Lung microvascular endothelial cell (primary cell): Measurements from ENCODE around the gene RAB10. TPM values are rescaled to one million over a fixed set of nuclear protein-coding genes. Genes with fewer than 3 reads are reported as not detected.
"Not testable (repeated sequence)": the region's sequence is repeated elsewhere in the genome, so short reads cannot be mapped to it uniquely, and the experiment has no call there.

Experiments
- DNase-seq, 2 donors: peaks; one replicate each; pipeline versions ENCODE4 v3.0.0 to v3.0.0-alpha.2; 2010; ENCODE audit warnings: low read depth in 2 of 2
- total RNA-seq: library from RNA; depleted of rRNA; stranded (reverse); fragments of >200 nt; gene quantifications from 2 replicates; pipeline ENCODE4 v1.2.1, GENCODE V29; 2014

The RAB10 gene
- total RNA-seq, 1 donor from 2014 or later, result 47.0 TPM

GRCh38 chr2:26157580-26157979 lies 123.7 kb downstream of the RAB10 start:
- DNase-seq, result no peak

GRCh38 chr2:26161926-26162325 lies 128.0 kb downstream of the RAB10 start:
- DNase-seq, result no peak

GRCh38 chr2:26162963-26163362 lies 129.1 kb downstream of the RAB10 start:
- no peak for DNase-seq

GRCh38 chr2:26164231-26164630 lies 130.3 kb downstream of the RAB10 start:
- DNase-seq, result no peak

- DNase-seq, result no peak
Measured at GRCh38 chr2:26164641-26165211, 130.8 kb downstream of the RAB10 start.

- no peak for DNase-seq
Measured at GRCh38 chr2:26165403-26165802, 131.5 kb downstream of the RAB10 start.

- DNase-seq, result not testable (repeated sequence)
Measured at GRCh38 chr2:26166541-26166940, 132.7 kb downstream of the RAB10 start.

GRCh38 chr2:26168785-26169184 lies 134.9 kb downstream of the RAB10 start:
- no peak for DNase-seq

GRCh38 chr2:26169226-26169625 lies 135.3 kb downstream of the RAB10 start:
- DNase-seq, result no peak

- DNase-seq, result no peak
Measured at GRCh38 chr2:26169681-26170414, 136.0 kb downstream of the RAB10 start.

GRCh38 chr2:26170795-26171194 lies 136.9 kb downstream of the RAB10 start:
- DNase-seq, result no peak

GRCh38 chr2:26172189-26172870 lies 138.4 kb downstream of the RAB10 start:
- DNase-seq, result no peak

- no peak for DNase-seq
Measured at GRCh38 chr2:26172871-26173775, 139.2 kb downstream of the RAB10 start, which contains the start of gene GAREM2. TSS of gene GAREM2 (plus strand) at chr2:26173088. CDS start at chr2:26173221, 133 bp downstream.

GRCh38 chr2:26173776-26174482 lies 140.0 kb downstream of the RAB10 start:
- no peak for DNase-seq

- DNase-seq, result no peak
Measured at GRCh38 chr2:26174691-26175465, 141.0 kb downstream of the RAB10 start.

GRCh38 chr2:26175466-26176278 lies 141.8 kb downstream of the RAB10 start:
- no peak for DNase-seq

GRCh38 chr2:26176279-26176615 lies 142.4 kb downstream of the RAB10 start:
- no peak for DNase-seq

- no peak for DNase-seq
Measured at GRCh38 chr2:26177122-26177521, 143.2 kb downstream of the RAB10 start.

GRCh38 chr2:26178246-26178645 lies 144.4 kb downstream of the RAB10 start:
- DNase-seq, result no peak
